Fibroblast of lung (primary cell): ENCODE measurements around the gene ORAI1. TPM values are rescaled to one million over a fixed set of nuclear protein-coding genes. Genes with fewer than 3 reads are reported as not detected.
"Not testable (repeated sequence)": the region's sequence is repeated elsewhere in the genome, so short reads cannot be mapped to it uniquely, and the experiment has no call there.

Source experiments
- DNase-seq, 2 donors: peaks; one replicate each; pipeline versions ENCODE4 v3.0.0 to v3.0.0-alpha.2; 2010; ENCODE audit warnings: low read depth in 2 of 2
- H2AFZ ChIP-seq: 2 replicates; pipeline ENCODE4 v1.5.1; 2012; ENCODE audit warnings: low read length, control low read depth, inconsistent platforms
- H3K27ac ChIP-seq: 2 replicates; pipeline ENCODE4 v1.5.1; 2011; ENCODE audit warnings: low read length, control low read depth; ENCODE audit not compliant: insufficient read depth
- H3K27me3 ChIP-seq: 2 replicates; pipeline ENCODE4 v1.5.1; 2011; ENCODE audit warnings: mild to moderate bottlenecking, low read length; ENCODE audit not compliant: control insufficient read depth, insufficient read depth
- H3K36me3 ChIP-seq: 2 replicates; pipeline ENCODE4 v1.5.1; 2011; ENCODE audit warnings: low read length; ENCODE audit not compliant: control insufficient read depth, insufficient read depth
- H3K4me1 ChIP-seq: 2 replicates; pipeline ENCODE4 v1.5.1; 2011; ENCODE audit warnings: low read length; ENCODE audit not compliant: control insufficient read depth, insufficient read depth; ENCODE audit errors: extremely low read depth
- H3K4me2 ChIP-seq: 2 replicates; pipeline ENCODE4 v1.5.1; 2011; ENCODE audit warnings: low read length, control low read depth; ENCODE audit not compliant: insufficient read depth; ENCODE audit errors: extremely low read depth
- H3K4me3 ChIP-seq, 4 experiments: fragments of 200-600 bp in 1 of 4; sonication (generic) in 1 of 4; replicated peaks in 1 of 4; 2 replicates each; pipeline ENCODE4 v1.5.1; 2011 to 2016; ENCODE audit warnings: low read length in 4 of 4, low read depth in 3 of 4, mild to moderate bottlenecking in 3 of 4, control low read depth in 2 of 4, inconsistent platforms in 1 of 4, mixed read lengths in 1 of 4; ENCODE audit not compliant: insufficient read depth in 1 of 4; ENCODE audit errors: control extremely low read depth in 1 of 4
- H3K79me2 ChIP-seq: 2 replicates; pipeline ENCODE4 v1.5.1; 2012; ENCODE audit warnings: mild to moderate bottlenecking, low read length, inconsistent platforms; ENCODE audit not compliant: control insufficient read depth, insufficient read depth
- H3K9ac ChIP-seq: 2 replicates; pipeline ENCODE4 v1.5.1; 2011; ENCODE audit warnings: mild to moderate bottlenecking, low read length, control low read depth; ENCODE audit not compliant: insufficient read depth
- H3K9me3 ChIP-seq: 2 replicates; pipeline ENCODE4 v1.5.1; 2012; ENCODE audit warnings: low read depth, low read length; ENCODE audit not compliant: control insufficient read depth, insufficient read depth
- H4K20me1 ChIP-seq: 2 replicates; pipeline ENCODE4 v1.5.1; 2011; ENCODE audit warnings: low read length; ENCODE audit not compliant: control insufficient read depth, insufficient read depth; ENCODE audit errors: extremely low read depth
- CTCF ChIP-seq, 2 donors: IDR thresholded peaks in 1 of 2; conservative IDR thresholded peaks in 1 of 2; 1 replicate in 1 of 2; 2 replicates in 1 of 2; pipeline ENCODE4 v1.5.1; 2011 to 2012; ENCODE audit warnings: low read length in 2 of 2, control low read depth in 1 of 2, inconsistent platforms in 1 of 2, low read depth in 1 of 2, mild to moderate bottlenecking in 1 of 2
- EZH2 ChIP-seq: IDR thresholded peaks from 2 replicates; pipeline ENCODE4 v1.5.1; 2012; ENCODE audit warnings: low read length, control low read depth, mild to moderate bottlenecking; ENCODE audit errors: missing control alignments
- polyA plus RNA-seq, 2 donors: library from polyadenylated mRNA; depleted of rRNA in 1 of 2; stranded (reverse) in 1 of 2; unstranded in 1 of 2; fragments of >200 nt; gene quantifications; 2 replicates each; pipeline ENCODE4 v1.2.1, GENCODE V29; 2011 to 2012; ENCODE audit warnings: missing spikeins in 1 of 2
- total RNA-seq: library from RNA; depleted of rRNA; stranded (reverse); fragments of >200 nt; gene quantifications from 2 replicates; pipeline ENCODE4 v1.2.1, GENCODE V29; 2014

Gene ORAI1
- total and polyA plus RNA-seq, 2 donors (not counting 1 experiment from before 2014, with no cell fraction given): 7.4 to 8.1 TPM

- TF ChIP-seq CTCF (conservative IDR thresholded peaks at IDR 0.05 in 1 of 2, IDR thresholded peaks at IDR 0.05 in 1 of 2; ENCODE audit: low read depth in 1 of 2, low read length in 2 of 2) (no peak), EZH2 (no peak)
- Histone ChIP-seq H3K9me3 (no peaks in the 10 kb centered on the region), H4K20me1 (no peaks in the 10 kb centered on the region), H3K36me3 (no peaks in the 10 kb centered on the region), H2AFZ (peak overlapping the region; percentile 88), H3K4me1 (peaks cover 24% of the 10 kb centered on the region), H3K79me2 (peaks cover 9% of the 10 kb centered on the region), H3K4me3 (peak overlapping the region; percentile 58 to 79 (median 66)), H3K27me3 (no peaks in the 10 kb centered on the region), H3K27ac (peak overlapping the region; percentile 83), H3K4me2 (peak overlapping the region; percentile 82), H3K9ac (peak overlapping the region; percentile 51)
- peak; percentile 37 to 66 for DNase-seq
These were observed 44.5 kb upstream of the ORAI1 start for GRCh38 chr12:121581686-121582429.

GRCh38 chr12:121582583-121583333 lies 43.6 kb upstream of the ORAI1 start:
- DNase-seq: peak in 1 of 2 donors; percentile 72
- H3K27me3 ChIP-seq: no peaks in the 10 kb centered on the region
- TF ChIP-seq EZH2: no peak
- TF ChIP-seq CTCF (conservative IDR thresholded peaks at IDR 0.05 in 1 of 2, IDR thresholded peaks at IDR 0.05 in 1 of 2; ENCODE audit: low read depth in 1 of 2, low read length in 2 of 2): no peak
- H3K4me1 ChIP-seq: peaks cover 19% of the 10 kb centered on the region
- H3K79me2 ChIP-seq: peaks cover 9% of the 10 kb centered on the region
- H4K20me1 ChIP-seq: no peaks in the 10 kb centered on the region
- H3K4me2 ChIP-seq: peak overlapping the region; percentile 75
- peak overlapping the region; percentile 18 for H3K9ac ChIP-seq
- no peaks in the 10 kb centered on the region for H3K36me3 ChIP-seq
- H3K9me3 ChIP-seq: no peaks in the 10 kb centered on the region
- H2AFZ ChIP-seq: peak overlapping the region; percentile 6
- peak overlapping the region; percentile 11 to 79 (median 45) for H3K4me3 ChIP-seq
- H3K27ac ChIP-seq: peak overlapping the region; percentile 83

- not testable (repeated sequence) for H3K27me3 ChIP-seq, DNase-seq, H3K36me3 ChIP-seq, H2AFZ ChIP-seq, H3K9me3 ChIP-seq, H4K20me1 ChIP-seq, H3K9ac ChIP-seq, H3K27ac ChIP-seq, H3K4me2 ChIP-seq, H3K79me2 ChIP-seq, H3K4me3 ChIP-seq
- peaks cover 15% of the 10 kb centered on the region for H3K4me1 ChIP-seq
These were observed 43.0 kb upstream of the ORAI1 start for GRCh38 chr12:121583334-121583661.

- H3K9ac ChIP-seq, H3K9me3 ChIP-seq, H2AFZ ChIP-seq, H3K4me3 ChIP-seq, H3K79me2 ChIP-seq, H3K27me3 ChIP-seq, DNase-seq, H3K36me3 ChIP-seq, H3K4me2 ChIP-seq, H3K27ac ChIP-seq, H4K20me1 ChIP-seq: not testable (repeated sequence)
- peaks cover 15% of the 10 kb centered on the region for H3K4me1 ChIP-seq
These were observed 41.4 kb upstream of the ORAI1 start for GRCh38 chr12:121584885-121585284.
